Measurements from ENCODE around the gene ARPIN. TPM values are rescaled to one million over a fixed set of nuclear protein-coding genes. Genes with fewer than 3 reads are reported as not detected.

ARPIN gene
- total RNA-seq, 2 experiments from 2014 or later = not detected

- BruUV-seq (replicated peaks) = no TSS peak
- DNase-seq (ENCODE audit: low spot score) = no peak
Observed at GRCh38 chr15:89904519-89904918, 8.2 kb downstream of the ARPIN start.

GRCh38 chr15:89903858-89904130 lies 9.0 kb downstream of the ARPIN start:
- H3K4me3 ChIP-seq (ENCODE audit: low read depth, low read length, poor library complexity, severe bottlenecking) = no peak overlapping the region
- DNase-seq (ENCODE audit: low spot score) = no peak
- no peaks in the 10 kb centered on the region for H4K20me1 ChIP-seq (ENCODE audit: insufficient read depth, low read length)
- H2AFZ ChIP-seq (ENCODE audit: low read length) = no peak overlapping the region
- BruUV-seq (replicated peaks) = no TSS peak
- H3K4me2 ChIP-seq (ENCODE audit: low read length) = no peak overlapping the region
- ChIA-PET POLR2A (interaction anchor here (0.6 kb wide), 1 partner anchor 67 kb away, joined by 4 read pairs; no protein-coding TSS in a partner anchor), CTCF (ENCODE audit: unreplicated experiment) (no interaction called here)
- H3K4me1 ChIP-seq (ENCODE audit: insufficient read depth, low read length, poor library complexity, severe bottlenecking) = peaks cover 6% of the 10 kb centered on the region
- no peaks in the 10 kb centered on the region for H3K79me2 ChIP-seq (ENCODE audit: insufficient read depth, low read depth, low read length)
- no peak overlapping the region for H3K27ac ChIP-seq (ENCODE audit: low read depth, low read length, poor library complexity, severe bottlenecking)
- no peaks in the 10 kb centered on the region for H3K9me3 ChIP-seq (ENCODE audit: low read length)
- intact Hi-C loops (cut with micrococcal nuclease; ENCODE audit: unreplicated experiment) = no loop called here
- TF ChIP-seq EZH2phosphoT487 (IDR thresholded peaks at IDR 0.05; ENCODE audit: borderline replicate concordance, low read depth, low read length) (no peak), CTCF (conservative IDR thresholded peaks at IDR 0.05; ENCODE audit: low read length) (no peak)
- H3K9me2 ChIP-seq (ENCODE audit: insufficient read depth, low read length) = no peaks in the 10 kb centered on the region
- H3K36me3 ChIP-seq (ENCODE audit: insufficient read depth, low read length) = no peaks in the 10 kb centered on the region

More at GRCh38 chr15:89904519-89904918, 8.2 kb downstream of the ARPIN start:
- H3K9me3 ChIP-seq (ENCODE audit: low read length) = no peaks in the 10 kb centered on the region
- TF ChIP-seq EZH2phosphoT487 (IDR thresholded peaks at IDR 0.05; ENCODE audit: borderline replicate concordance, low read depth, low read length) (no peak), CTCF (conservative IDR thresholded peaks at IDR 0.05; ENCODE audit: low read length) (no peak)
- no peaks in the 10 kb centered on the region for H3K79me2 ChIP-seq (ENCODE audit: insufficient read depth, low read depth, low read length)
- H4K20me1 ChIP-seq (ENCODE audit: insufficient read depth, low read length) = no peaks in the 10 kb centered on the region
- H3K4me1 ChIP-seq (ENCODE audit: insufficient read depth, low read length, poor library complexity, severe bottlenecking) = peaks cover under 1% of the 10 kb centered on the region
- CTCF ChIA-PET (ENCODE audit: unreplicated experiment) = no interaction called here
- POLR2A ChIA-PET = no interaction called here
- no peak overlapping the region for H3K4me3 ChIP-seq (ENCODE audit: low read depth, low read length, poor library complexity, severe bottlenecking)
- H3K9me2 ChIP-seq (ENCODE audit: insufficient read depth, low read length) = no peaks in the 10 kb centered on the region
- H2AFZ ChIP-seq (ENCODE audit: low read length) = no peak overlapping the region
- intact Hi-C loops (cut with micrococcal nuclease; ENCODE audit: unreplicated experiment) = no loop called here
- no peak overlapping the region for H3K27ac ChIP-seq (ENCODE audit: low read depth, low read length, poor library complexity, severe bottlenecking)
- H3K36me3 ChIP-seq (ENCODE audit: insufficient read depth, low read length) = no peaks in the 10 kb centered on the region
- no peak overlapping the region for H3K4me2 ChIP-seq (ENCODE audit: low read length)

- ChIA-PET CTCF (ENCODE audit: unreplicated experiment) (no interaction called here), POLR2A (interaction anchor here (0.6 kb wide), 1 partner anchor 67 kb away, joined by 4 read pairs; no protein-coding TSS in a partner anchor)
- Histone ChIP-seq H3K4me3 (ENCODE audit: low read depth, low read length, poor library complexity, severe bottlenecking) (no peak overlapping the region), H3K36me3 (ENCODE audit: insufficient read depth, low read length) (no peaks in the 10 kb centered on the region), H3K79me2 (ENCODE audit: insufficient read depth, low read depth, low read length) (no peaks in the 10 kb centered on the region), H3K4me1 (ENCODE audit: insufficient read depth, low read length, poor library complexity, severe bottlenecking) (peaks cover 6% of the 10 kb centered on the region), H2AFZ (ENCODE audit: low read length) (no peak overlapping the region), H3K27ac (ENCODE audit: low read depth, low read length, poor library complexity, severe bottlenecking) (no peak overlapping the region), H3K4me2 (ENCODE audit: low read length) (no peak overlapping the region), H4K20me1 (ENCODE audit: insufficient read depth, low read length) (no peaks in the 10 kb centered on the region), H3K9me3 (ENCODE audit: low read length) (no peaks in the 10 kb centered on the region), H3K9me2 (ENCODE audit: insufficient read depth, low read length) (no peaks in the 10 kb centered on the region)
- TF ChIP-seq EZH2phosphoT487 (IDR thresholded peaks at IDR 0.05; ENCODE audit: borderline replicate concordance, low read depth, low read length) = no peak
- no peak for TF ChIP-seq CTCF (conservative IDR thresholded peaks at IDR 0.05; ENCODE audit: low read length)
- intact Hi-C loops (cut with micrococcal nuclease; ENCODE audit: unreplicated experiment) = no loop called here
- DNase-seq (ENCODE audit: low spot score) = no peak
- no TSS peak for BruUV-seq (replicated peaks)
Observed at GRCh38 chr15:89903015-89903857, 9.5 kb downstream of the ARPIN start.

Data from OCI-LY7 (cell line).